HG03521 (cell line): ENCODE data around the gene GID8.

Experiments
- ATAC-seq: cut with Tn5 transposase; IDR thresholded peaks from one replicate; pipeline ENCODE4 v1.9.1; 2021; ENCODE audit warnings: mild to moderate bottlenecking, moderate library complexity; ENCODE audit not compliant: unreplicated experiment

The GID8 gene

DNA sequence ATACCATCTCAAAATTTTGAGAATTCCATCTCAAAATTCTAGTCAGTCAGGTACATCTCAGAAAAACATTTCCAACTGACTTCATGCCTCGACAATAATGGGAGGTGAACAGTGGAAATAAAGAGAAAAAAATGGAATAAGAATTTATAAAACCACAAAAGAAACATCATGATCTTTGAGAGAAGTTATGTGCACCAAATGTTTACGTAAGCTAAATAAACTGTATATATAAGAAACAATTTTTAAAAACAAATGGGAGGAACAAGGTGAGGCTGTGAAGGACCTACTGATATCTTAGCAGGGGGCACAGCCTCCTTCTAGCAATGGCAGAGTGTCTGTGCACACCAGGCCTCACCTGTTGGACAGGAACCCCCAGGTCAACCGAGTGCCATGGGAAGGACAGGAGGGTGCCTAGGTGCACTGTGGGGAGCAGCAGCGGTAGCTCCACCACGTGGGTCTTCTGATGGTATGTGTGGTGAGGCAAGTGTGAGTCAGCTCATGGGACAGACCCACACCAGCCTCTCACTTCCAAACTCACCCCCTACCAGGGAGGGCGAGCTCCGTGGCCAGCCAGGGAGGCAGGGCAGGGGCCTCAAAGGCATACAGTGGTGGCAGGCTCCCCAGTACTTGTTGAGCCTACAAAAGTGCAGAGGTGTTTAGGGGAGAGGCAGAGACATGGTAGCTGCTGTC lies 34.9 kb upstream of the GID8 start:
- ATAC-seq = no peak

DNA sequence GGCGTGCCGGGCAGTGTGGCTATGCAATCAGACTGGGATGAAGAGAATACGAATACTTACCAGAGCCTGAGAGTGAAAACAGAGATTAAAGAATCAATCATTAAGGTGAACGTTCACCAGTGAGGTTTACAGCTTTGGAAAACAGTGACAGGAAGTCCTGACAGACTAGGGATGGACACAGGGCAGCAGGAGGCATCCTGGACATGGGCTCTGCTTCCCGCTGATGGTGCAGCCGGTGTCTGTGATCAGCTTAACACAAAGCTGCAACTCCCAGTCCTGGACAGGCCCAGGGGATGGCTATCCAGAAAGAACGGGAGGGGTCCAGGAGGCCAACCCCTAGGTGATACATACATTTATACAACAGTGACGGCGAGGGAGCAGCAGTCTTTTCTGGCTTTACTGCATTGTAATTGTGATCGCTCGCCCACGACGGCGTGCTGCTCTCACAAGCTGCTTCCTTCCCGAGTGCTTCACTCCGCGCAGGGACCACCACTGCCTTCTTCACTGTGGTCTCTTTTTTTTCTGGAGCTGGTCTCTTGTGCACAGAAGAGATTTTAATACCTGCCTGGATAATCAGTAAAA lies 32.3 kb upstream of the GID8 start:
- no peak for ATAC-seq

DNA sequence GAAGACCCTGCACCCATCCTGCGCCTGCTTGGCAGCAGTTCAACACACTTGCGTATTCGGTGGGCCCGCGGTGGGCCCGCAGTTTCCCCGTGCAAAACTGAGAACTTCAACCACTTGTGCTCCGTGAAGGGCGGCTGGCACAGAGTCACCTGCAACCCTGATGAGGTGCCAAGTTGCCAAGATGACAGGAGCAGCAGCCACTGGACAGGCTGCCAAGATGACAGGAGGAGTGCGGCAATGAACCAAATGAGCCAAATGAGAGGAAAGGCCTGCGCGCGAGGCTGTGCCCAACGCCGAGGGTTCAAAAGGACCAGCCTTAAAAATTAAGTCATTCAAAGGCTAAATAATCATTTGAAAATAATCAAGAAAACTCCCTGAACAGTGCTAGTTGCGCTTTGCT lies 31.7 kb upstream of the GID8 start:
- no peak for ATAC-seq

DNA sequence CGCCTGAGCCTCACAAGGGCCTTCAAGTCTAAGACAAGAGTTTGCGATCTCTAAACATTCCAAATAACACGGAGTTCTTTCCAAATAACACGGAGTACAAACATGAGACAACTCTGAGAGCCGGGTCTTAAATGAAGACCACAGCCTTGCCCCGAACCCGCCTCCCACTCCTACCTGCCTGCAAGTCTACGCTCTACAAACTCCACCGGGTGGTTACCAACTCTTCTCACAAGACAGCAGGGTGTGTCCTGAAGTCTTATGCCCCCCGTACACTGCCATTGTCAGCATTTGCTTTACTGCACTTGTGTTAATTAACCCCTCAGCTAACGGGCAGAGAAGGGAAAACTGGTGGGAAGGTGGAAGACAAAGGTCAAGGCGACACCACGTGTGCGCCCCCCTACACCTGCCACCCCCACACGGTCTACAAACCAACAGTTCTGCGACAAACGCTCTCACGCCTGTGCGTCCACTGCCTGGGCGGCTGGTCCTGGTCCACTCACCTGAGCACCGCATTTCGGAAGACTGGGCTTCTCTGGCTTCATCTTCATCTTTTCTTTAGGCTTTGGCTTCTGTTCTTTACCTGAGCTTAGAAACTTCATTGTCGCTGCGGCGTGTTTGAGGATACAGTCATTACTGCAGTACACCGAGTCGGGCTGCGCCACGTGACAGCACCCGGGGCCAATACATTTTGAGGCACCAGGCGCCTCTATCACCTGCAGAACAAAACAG lies 31.1 kb upstream of the GID8 start:
- ATAC-seq = no peak

DNA sequence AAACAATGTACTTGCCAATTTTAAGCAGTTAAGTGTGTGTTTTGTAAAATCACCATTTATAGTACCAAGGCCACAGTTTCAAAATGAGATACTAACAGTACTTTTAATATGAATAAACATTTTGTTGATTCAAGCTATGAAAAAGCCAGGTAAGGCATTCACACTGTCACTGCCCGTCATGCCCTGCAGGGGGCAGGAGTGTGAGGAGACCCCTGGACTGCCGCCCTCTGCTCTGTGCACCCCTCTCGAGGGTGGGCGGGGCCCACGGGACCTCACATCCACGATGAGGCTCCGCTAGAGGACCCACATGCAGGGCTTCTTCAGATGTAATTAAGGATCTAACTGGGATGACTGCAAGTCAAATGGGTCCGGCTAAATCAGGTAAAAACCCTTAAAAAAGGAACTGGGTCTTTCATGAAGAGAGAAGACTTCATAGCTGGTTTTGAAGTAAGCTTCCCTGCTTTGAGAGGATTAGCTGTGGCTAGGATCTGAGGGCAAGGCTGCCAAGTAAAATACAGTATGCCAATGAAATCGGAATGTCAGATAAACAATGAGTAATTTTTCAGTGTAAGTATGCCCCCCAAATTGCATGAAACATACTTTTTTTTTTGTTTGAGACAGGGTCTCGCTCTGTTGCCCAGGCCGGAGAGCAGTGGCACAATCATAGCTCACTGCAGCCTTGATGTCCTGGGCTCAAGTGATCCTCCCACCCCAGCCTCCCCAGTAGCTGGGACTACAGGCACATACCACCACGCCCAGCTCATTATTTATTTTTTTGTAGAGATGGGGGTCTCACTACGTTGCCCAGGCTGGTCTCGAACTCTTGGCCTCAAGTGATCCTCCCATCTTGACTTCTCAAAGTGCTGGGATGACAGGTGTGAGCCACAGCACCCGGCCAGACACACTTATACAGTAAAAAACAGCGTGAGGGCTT lies 30.3 kb upstream of the GID8 start:
- no peak for ATAC-seq

DNA sequence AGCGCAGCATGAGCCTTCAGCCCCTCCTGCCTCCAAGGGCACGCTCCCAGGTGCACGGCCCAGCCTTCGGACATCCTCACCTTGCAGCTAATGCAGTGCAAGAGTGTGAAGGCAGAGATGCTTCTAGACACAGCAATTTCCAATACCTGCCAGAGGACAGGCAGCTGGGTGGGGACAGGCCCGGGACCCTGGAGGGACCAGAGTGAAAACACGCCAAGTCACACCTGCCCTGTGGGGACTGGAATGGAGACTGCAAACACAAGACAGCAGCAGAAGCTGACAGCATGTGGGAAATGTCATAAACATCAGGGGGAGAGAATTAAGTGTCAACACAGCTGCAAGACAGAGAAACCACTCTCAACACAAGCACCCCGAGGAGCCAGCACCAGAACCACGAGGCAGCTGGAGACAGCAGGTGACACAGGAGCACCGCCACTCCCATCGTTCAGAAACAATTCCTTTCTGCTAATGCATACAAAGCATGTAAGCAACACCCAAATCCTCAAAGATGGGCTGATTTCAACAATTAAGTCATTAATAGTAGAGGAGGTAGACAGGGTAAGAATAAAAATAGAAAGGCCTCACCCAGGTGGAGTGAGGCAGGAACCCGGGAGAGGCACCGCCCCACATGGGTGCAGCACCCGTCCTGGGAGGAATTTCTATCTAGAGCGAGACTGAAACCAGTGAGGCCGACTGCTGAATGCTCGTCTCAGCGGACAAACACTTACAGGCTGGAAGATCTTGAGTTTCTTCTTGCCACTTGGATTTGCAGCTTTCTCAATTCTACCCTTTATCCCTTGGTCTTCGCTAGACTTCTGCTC lies 28.8 kb upstream of the GID8 start:
- no peak for ATAC-seq

DNA sequence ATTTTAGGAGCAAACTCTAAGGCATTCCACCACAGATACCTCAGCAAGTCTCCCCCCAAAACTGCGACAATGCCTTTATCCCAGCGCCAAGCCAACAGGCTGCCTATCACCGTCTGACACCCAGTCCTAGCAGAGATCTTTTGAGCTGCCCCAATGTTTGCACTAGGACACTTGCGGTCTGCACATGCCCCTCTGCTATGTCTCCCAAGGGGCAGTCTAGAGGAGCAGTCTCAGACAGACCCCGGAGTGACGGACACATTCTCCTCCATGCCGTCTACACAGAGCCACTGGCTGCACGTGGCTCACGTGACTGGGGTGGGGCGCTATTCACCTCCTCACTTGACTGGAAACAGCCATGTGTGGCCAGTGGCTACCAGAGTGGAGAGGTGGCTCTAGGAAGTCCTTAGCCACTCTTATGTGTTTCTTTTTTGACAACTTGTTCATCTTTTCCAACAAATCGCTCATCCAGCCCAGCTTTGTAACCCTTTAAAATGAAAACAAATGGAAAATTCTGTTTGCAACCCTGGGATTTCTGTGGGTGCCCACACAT lies 27.7 kb upstream of the GID8 start:
- no peak for ATAC-seq

DNA sequence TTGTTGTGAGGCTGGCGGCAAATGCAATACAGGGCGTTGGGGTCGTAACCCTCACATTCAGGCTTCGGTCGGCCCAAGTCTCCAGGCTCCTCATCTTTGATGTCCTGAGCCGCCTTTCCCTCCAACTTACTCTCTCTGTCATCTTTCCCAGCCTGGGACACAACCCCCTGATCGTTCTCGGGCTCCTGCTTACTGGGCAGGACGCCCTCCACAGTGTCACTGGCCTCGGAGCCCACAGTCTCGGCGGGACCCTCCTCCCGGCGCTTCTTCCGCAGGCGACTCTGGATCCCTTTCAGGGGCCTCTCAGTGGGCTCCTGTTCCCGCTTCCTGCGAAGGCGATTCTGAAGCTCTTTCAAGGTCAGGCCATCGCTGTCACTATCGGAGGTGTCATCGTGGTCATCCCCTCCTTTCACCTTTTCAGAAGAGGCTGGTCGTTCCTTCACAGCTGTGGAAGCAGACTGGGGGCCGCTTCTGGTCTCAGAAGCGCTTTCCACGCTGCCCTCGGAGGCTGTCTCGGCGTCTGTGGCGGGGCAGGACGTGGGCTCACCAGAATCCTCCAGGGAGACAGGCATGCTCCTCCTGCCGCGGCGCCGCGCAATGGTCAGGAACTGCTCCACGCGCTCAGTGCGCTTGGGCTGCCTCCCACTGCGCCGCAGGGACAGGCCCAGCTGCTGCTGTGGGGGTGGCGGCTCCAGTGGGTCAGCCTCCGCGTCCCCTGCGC lies 27.0 kb upstream of the GID8 start:
- ATAC-seq = no peak

DNA sequence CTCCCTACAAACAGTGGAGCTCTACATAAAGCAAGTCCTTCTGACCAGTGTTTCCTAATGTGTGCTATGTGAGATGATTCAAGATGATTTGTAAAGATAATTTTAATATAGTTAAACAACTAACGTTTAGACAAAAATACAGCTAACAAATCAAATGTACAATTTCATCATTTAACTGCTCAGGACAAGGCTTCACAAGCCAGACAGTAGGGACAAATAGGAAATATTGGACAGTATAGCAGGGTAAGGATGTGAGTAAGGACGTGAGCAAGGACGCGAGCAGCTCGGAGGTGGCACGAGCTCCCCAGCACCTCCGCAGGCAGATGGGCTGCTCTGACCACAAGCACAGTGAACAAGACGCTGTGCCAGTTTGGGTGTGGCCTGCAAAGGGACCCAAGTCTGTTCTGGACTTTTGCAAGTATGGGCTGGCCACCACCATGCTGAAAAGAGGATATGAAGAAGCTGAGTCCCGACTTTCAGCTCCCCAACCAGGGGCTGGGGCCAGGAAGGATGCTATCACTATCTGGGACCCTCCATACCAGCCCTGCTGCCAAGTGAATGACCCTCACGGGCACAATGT lies 26.2 kb upstream of the GID8 start:
- no peak for ATAC-seq

DNA sequence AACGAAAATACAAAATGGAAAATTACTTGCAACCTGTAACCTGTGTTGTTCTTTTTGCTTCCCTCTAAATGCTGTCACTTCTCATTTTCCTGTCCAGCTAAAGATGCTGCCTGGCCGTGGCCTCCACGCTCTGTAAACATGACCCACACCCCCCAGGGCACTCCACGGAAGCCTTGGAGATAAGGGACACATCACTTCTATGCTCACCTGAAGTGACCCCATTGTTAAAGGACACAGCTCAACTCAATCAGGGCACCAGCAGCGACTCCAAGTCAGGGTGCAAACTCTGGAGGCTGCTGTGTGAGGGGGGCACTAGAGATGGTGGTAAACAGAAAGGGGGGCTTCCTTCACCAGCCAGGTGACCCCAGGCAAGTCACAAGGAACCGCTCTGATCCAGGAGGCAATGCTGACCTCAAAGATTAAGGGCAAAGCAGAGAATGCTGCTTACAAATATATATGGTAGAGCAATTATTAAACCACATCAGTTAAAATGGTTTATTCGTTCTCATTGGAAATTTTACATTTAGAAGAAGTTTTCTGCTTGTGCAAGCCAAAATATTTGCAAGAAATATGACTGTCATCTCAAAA lies 24.8 kb upstream of the GID8 start:
- no peak for ATAC-seq

DNA sequence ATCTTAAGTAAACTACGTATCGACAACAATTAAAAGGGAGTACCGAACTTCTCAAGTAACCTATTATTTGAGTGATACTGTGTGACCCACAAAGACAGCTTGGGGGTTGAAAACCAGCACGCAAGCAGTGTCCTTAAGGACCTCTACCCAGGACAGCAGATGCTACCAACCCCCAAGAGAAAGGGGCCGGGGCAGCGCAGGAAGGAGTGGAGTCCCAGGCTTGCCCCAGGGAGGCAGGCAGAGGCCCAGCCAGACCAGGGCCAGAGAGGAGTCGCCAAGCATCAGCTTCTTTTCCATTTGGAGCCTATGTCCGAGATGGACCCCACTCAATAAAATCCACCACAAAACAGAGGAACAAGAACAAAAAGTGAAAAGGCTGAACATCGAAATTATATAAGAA lies 23.5 kb upstream of the GID8 start:
- ATAC-seq = no peak

DNA sequence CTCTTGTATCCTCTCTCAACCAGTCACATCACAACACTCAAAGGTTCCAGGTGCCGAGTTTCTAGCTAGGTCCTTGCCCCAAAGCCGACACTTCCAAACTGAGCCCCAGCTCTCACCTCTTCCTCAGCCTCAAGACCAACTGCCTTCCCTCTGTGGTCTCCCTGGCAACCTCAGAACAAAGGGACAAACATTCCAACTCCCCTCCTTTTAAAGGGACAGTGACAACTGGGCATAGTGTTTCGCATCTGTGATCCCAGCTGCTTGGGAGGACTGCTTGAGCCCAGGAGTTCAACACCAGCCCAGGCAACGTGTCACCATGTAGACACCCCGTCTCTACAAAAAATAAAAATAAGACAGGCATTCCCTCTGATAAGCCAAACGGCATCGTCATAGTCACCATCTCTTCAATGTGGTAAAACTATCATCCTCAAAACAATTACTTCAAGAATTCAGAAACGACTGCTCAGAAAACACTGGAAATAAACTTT lies 22.9 kb upstream of the GID8 start:
- no peak for ATAC-seq

DNA sequence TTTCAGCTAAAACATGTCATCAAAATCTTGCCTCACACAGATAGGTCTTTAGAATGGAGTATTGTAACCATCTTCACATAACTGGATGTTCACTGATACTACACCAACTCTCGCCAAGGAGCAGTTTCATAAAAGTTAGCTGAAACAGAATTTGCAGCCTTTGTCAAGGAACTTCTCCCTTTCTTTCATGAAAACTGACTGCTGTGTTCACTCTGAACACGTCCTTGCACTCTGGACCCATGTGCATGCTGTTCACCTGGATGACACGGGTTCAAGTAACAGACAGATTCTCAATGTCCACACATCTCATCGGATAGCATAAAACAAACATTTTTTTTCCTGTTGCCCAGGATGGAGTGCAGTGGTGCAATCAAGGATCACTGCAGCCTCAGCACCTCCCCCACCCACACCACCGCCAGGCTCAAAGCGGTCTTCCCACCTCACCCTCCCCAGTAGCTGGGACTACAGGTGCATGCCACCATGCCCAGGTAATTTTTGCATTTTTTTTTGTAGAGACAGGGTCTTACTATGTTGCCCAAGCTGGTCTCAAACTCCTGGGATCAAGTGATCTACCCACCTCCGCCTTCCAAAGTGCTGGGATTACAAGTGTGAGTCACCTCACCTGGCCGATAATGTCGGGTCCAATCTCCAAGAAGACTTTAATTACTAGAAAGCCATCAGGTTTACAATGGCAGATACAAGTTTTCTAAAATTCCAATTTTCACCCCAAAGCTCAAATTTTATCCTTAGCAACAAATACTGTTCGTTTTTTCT lies 21.1 kb upstream of the GID8 start:
- no peak for ATAC-seq

DNA sequence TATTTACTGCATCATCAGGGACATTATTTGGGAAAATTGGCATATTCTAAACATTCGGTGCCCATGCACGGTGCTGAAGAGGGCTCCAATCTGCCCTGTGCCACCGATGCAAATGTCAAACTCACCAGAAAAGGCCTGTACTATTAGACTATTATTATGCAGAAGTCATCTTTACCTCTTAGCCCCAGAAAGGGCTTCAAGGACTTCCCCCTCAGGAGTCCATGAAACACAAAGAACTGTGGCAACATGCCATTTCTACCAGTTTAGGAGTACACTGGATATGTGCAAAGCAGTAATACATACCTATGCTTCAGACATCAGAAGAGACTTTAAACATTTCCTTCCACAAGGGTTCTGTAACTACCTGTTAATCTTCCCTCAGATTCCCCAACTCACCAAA lies 20.2 kb upstream of the GID8 start:
- ATAC-seq = no peak

DNA sequence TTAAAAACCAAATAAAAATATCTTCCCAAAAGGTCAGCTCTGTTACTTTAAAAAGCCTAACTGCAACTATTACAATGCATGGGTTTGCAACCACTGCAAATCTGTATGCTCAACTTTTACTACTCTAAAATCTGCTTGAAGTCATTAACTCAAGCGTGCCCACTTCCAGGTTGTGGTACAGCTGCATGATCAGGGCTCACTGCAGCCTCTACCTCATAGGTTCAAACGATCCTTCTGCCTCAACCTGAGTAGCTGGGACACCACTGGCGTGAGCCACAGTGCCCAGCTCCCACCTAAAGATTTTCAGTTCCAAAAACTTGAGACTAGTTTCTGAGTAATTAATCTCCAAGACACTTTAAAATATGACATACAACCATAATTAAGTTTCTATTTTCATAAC lies 19.8 kb upstream of the GID8 start:
- ATAC-seq = no peak

DNA sequence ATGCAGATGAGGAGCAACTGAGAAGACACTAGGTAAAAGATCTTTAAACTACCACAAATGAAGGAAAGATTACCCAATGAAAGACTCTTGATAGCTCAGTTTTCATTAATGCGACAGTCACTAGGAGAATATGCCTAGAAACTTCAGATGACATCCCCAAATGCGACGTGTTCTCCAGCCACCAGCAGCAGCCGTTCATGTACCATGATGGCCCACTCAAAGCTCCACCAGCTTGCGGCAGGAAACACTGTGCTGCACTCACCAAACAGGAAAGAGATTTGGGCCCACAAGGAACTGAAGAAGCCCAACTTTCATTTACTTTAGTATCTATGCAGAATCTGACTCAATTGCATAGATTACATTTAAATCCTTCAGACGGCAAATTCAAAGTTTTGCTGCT lies 19.1 kb upstream of the GID8 start:
- ATAC-seq = no peak

DNA sequence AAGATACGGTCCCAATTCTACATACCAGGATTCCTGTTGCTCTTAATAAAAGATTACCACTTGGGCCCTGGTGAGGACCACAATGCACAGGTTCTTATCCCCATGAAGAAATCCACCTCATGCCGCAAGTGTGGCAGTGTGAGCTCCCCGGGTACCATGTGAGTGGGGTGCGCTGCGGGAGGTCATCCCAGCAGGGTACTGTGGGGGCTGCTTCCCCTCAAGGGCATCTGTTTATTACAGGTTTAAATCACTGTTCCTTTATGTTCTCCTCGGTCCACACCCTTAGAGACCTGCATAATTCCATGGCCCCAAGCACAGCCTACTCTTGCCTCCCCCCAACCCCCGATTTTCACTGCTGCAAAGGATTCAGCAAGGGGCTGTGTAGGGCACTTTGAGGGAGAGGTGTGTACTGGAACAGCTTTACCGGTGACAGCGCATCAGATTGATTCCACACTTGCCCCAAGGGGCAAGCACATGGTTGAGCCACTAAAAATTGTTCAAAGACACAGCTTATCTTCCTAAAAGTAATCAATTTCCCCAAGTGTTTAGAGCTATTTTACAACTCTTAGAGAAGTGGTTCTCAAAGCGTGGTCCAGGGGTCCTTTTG lies 17.8 kb upstream of the GID8 start:
- no peak for ATAC-seq
